Measurements from ENCODE around the gene ELF2. TPM values are rescaled to one million over a fixed set of nuclear protein-coding genes. Genes with fewer than 3 reads are reported as not detected.

ELF2 gene
- total and polyA plus RNA-seq, 2 donors (not counting 1 experiment from before 2014, with no cell fraction given): 31.2 to 42.6 TPM

DNA sequence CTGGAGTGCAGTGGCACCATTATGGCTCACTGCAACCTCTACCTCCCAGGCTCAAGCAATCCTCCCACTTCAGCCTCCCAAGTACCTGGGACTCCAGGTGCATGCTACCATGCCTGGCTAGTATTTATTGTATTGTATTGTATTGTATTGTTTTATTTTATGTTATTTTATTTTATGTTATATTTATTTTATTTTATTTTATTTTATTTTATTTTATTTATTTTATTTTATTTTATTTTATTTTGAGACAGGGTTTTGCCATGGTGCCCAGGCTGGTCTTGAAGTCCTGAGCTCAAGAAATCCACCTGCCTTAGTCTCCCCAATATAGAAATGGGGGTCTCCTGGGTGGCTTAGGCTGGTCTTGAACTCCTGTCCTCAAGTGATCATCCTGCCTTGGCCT is 42.6 kb downstream of the ELF2 start:
- no peaks in the 10 kb centered on the region for H3K79me2 ChIP-seq (ENCODE audit: control insufficient read depth, insufficient read depth, low read length)
- no peak overlapping the region for H3K9ac ChIP-seq (ENCODE audit: insufficient read depth, low read length)
- no peak overlapping the region for H3K27ac ChIP-seq (ENCODE audit: insufficient read depth, low read length)
- no peak overlapping the region for H2AFZ ChIP-seq (ENCODE audit: low read length)
- H4K20me1 ChIP-seq (ENCODE audit: control insufficient read depth, extremely low read depth, insufficient read depth, low read length): no peaks in the 10 kb centered on the region
- no peak overlapping the region for H3K4me2 ChIP-seq (ENCODE audit: extremely low read depth, insufficient read depth, low read length)
- H3K36me3 ChIP-seq (ENCODE audit: control insufficient read depth, insufficient read depth, low read length): peaks cover 1% of the 10 kb centered on the region
- no peaks in the 10 kb centered on the region for H3K9me3 ChIP-seq (ENCODE audit: control insufficient read depth, insufficient read depth, low read depth, low read length)
- DNase-seq (ENCODE audit: low read depth in 2 of 2): no peak
- H3K4me3 ChIP-seq (replicated peaks in 1 of 4; ENCODE audit: control extremely low read depth in 1 of 4, insufficient read depth in 1 of 4, low read depth in 3 of 4, low read length in 4 of 4): no peak overlapping the region
- no peaks in the 10 kb centered on the region for H3K4me1 ChIP-seq (ENCODE audit: control insufficient read depth, extremely low read depth, insufficient read depth, low read length)
- TF ChIP-seq EZH2 (IDR thresholded peaks at IDR 0.05; ENCODE audit: low read length, missing control alignments) (no peak), CTCF (conservative IDR thresholded peaks at IDR 0.05 in 1 of 2, IDR thresholded peaks at IDR 0.05 in 1 of 2; ENCODE audit: low read depth in 1 of 2, low read length in 2 of 2) (no peak)
- H3K27me3 ChIP-seq (ENCODE audit: control insufficient read depth, insufficient read depth, low read length): no peaks in the 10 kb centered on the region

GRCh38 chr4:139131209-139131870 is 45.7 kb downstream of the ELF2 start:
- H3K9ac ChIP-seq (ENCODE audit: insufficient read depth, low read length): no peak overlapping the region
- H3K4me1 ChIP-seq (ENCODE audit: control insufficient read depth, extremely low read depth, insufficient read depth, low read length): no peaks in the 10 kb centered on the region
- H3K27me3 ChIP-seq (ENCODE audit: control insufficient read depth, insufficient read depth, low read length): no peaks in the 10 kb centered on the region
- H3K79me2 ChIP-seq (ENCODE audit: control insufficient read depth, insufficient read depth, low read length): no peaks in the 10 kb centered on the region
- H3K27ac ChIP-seq (ENCODE audit: insufficient read depth, low read length): no peak overlapping the region
- H3K4me3 ChIP-seq (replicated peaks in 1 of 4; ENCODE audit: control extremely low read depth in 1 of 4, insufficient read depth in 1 of 4, low read depth in 3 of 4, low read length in 4 of 4): no peak overlapping the region
- H3K36me3 ChIP-seq (ENCODE audit: control insufficient read depth, insufficient read depth, low read length): no peaks in the 10 kb centered on the region
- no peak for DNase-seq (ENCODE audit: low read depth in 2 of 2)
- H2AFZ ChIP-seq (ENCODE audit: low read length): no peak overlapping the region
- H3K9me3 ChIP-seq (ENCODE audit: control insufficient read depth, insufficient read depth, low read depth, low read length): no peaks in the 10 kb centered on the region
- no peak for TF ChIP-seq EZH2 (IDR thresholded peaks at IDR 0.05; ENCODE audit: low read length, missing control alignments)
- TF ChIP-seq CTCF (conservative IDR thresholded peaks at IDR 0.05 in 1 of 2, IDR thresholded peaks at IDR 0.05 in 1 of 2; ENCODE audit: low read depth in 1 of 2, low read length in 2 of 2): no peak
- H4K20me1 ChIP-seq (ENCODE audit: control insufficient read depth, extremely low read depth, insufficient read depth, low read length): no peaks in the 10 kb centered on the region
- no peak overlapping the region for H3K4me2 ChIP-seq (ENCODE audit: extremely low read depth, insufficient read depth, low read length)

- Histone ChIP-seq H3K4me2 (ENCODE audit: extremely low read depth, insufficient read depth, low read length) (no peak overlapping the region), H3K4me3 (replicated peaks in 1 of 4; ENCODE audit: control extremely low read depth in 1 of 4, insufficient read depth in 1 of 4, low read depth in 3 of 4, low read length in 4 of 4) (no peak overlapping the region), H3K79me2 (ENCODE audit: control insufficient read depth, insufficient read depth, low read length) (no peaks in the 10 kb centered on the region), H3K9me3 (ENCODE audit: control insufficient read depth, insufficient read depth, low read depth, low read length) (no peaks in the 10 kb centered on the region), H2AFZ (ENCODE audit: low read length) (no peak overlapping the region), H3K36me3 (ENCODE audit: control insufficient read depth, insufficient read depth, low read length) (no peaks in the 10 kb centered on the region), H3K4me1 (ENCODE audit: control insufficient read depth, extremely low read depth, insufficient read depth, low read length) (no peaks in the 10 kb centered on the region), H4K20me1 (ENCODE audit: control insufficient read depth, extremely low read depth, insufficient read depth, low read length) (no peaks in the 10 kb centered on the region), H3K9ac (ENCODE audit: insufficient read depth, low read length) (no peak overlapping the region), H3K27ac (ENCODE audit: insufficient read depth, low read length) (no peak overlapping the region), H3K27me3 (ENCODE audit: control insufficient read depth, insufficient read depth, low read length) (no peaks in the 10 kb centered on the region)
- no peak for DNase-seq (ENCODE audit: low read depth in 2 of 2)
- TF ChIP-seq EZH2 (IDR thresholded peaks at IDR 0.05; ENCODE audit: low read length, missing control alignments) (no peak), CTCF (conservative IDR thresholded peaks at IDR 0.05 in 1 of 2, IDR thresholded peaks at IDR 0.05 in 1 of 2; ENCODE audit: low read depth in 1 of 2, low read length in 2 of 2) (no peak)
Measured at GRCh38 chr4:139129206-139129605, 47.8 kb downstream of the ELF2 start.

All from fibroblast of lung (primary cell).